ENCODE results near the gene NOP58. TPM values are rescaled to one million over a fixed set of nuclear protein-coding genes. Genes with fewer than 3 reads are reported as not detected.

NOP58 gene
- total and polyA plus RNA-seq, 2 of the 4 experiments (the other 2 are of a cell fraction): 45.3 to 54.0 TPM

GRCh38 chr2:202339071-202339870 lies 73.7 kb downstream of the NOP58 start:
- Histone ChIP-seq H3K14ac (replicated peaks; ENCODE audit: low read depth, low read length) (0 out of 2 replicates have a peak overlapping the region, but pooled peaks have one; percentile 46), H3K27ac (ENCODE audit: insufficient read depth, low read length) (no peak overlapping the region), H3K4me2 (ENCODE audit: low read depth, low read length) (no peak overlapping the region), H3K27me3 (ENCODE audit: control insufficient read depth, insufficient read depth, low read length) (no peaks in the 10 kb centered on the region), H4K20me1 (ENCODE audit: insufficient read depth, low read length) (peaks cover 3% of the 10 kb centered on the region; the same call in 1 of the 2 replicates), H3K4ac (ENCODE audit: low read depth, low read length) (0 out of 2 replicates have a peak overlapping the region, but pooled peaks have one; percentile 24), H3K4me3 (ENCODE audit: insufficient read depth, low read depth, low read length) (no peak overlapping the region), H4K5ac (ENCODE audit: low read depth, low read length) (no peak overlapping the region), H2AK9ac (replicated peaks; ENCODE audit: low read depth, low read length, poor library complexity) (no peak overlapping the region), H3K79me1 (ENCODE audit: low read depth in 1 of 2, low read length in 2 of 2) (0 out of 4 replicates have a peak, but pooled peaks cover 0 to 8% of the 10 kb centered on the region in 2 experiments), H2BK15ac (ENCODE audit: low read depth, low read length) (no peak overlapping the region), H2BK120ac (ENCODE audit: low read depth, low read length) (no peak overlapping the region), H3K23ac (ENCODE audit: low read depth, low read length) (no peak overlapping the region), H2AFZ (replicated peaks; ENCODE audit: low read length, poor library complexity) (no peak overlapping the region), H3K18ac (ENCODE audit: low read depth, low read length) (no peak overlapping the region), H3K4me1 (ENCODE audit: control insufficient read depth, insufficient read depth, low read length) (peaks cover 6% of the 10 kb centered on the region), H2BK20ac (ENCODE audit: low read depth, low read length) (peak overlapping the region; percentile 66), H3K36me3 (ENCODE audit: control insufficient read depth, insufficient read depth, low read length) (no peaks in the 10 kb centered on the region), H4K91ac (ENCODE audit: insufficient read depth, low read depth, low read length) (no peak overlapping the region), H3K56ac (ENCODE audit: extremely low read depth, insufficient read depth, low read length) (no peak overlapping the region; the same call in 1 of the 2 replicates), H3K9me3 (ENCODE audit: control insufficient read depth, insufficient read depth, low read length) (no peaks in the 10 kb centered on the region), H4K8ac (ENCODE audit: low read depth in 2 of 2, low read length in 2 of 2) (no peak overlapping the region), H2AK5ac (ENCODE audit: low read depth, low read length) (no peak overlapping the region; the same call in 1 of the 2 replicates), H3K9me1 (ENCODE audit: insufficient read depth, low read length) (peaks cover 19% of the 10 kb centered on the region), H2BK5ac (ENCODE audit: low read depth, low read length, poor library complexity, severe bottlenecking) (no peak overlapping the region), H3K9ac (ENCODE audit: low read depth, low read length) (no peak overlapping the region)
- in situ Hi-C loops (cut with MboI; ENCODE audit: low sequenced_read_pairs) (no loop called here), intact Hi-C loops (cut with micrococcal nuclease) (no loop called here), dilution Hi-C loops (cut with HindIII; ENCODE audit: low sequenced_read_pairs, unreplicated experiment) (no loop called here)
- ATAC-seq (ENCODE audit: low read depth) (peak; percentile 82), DNase-seq (peak; percentile 66)
- BruUV-seq (replicated peaks): no TSS peak
- WGBS, 2 experiments (ENCODE audit: extremely low coverage in 2 of 2, insufficient read length in 1 of 2): no CpG with 5 or more reads among the region's 3 CpGs
- ChIA-PET CTCF (interaction anchor here (0.6 kb wide), 1 partner anchor 778 kb away, joined by 5 read pairs; no protein-coding TSS in a partner anchor), POLR2A (ENCODE audit: unreplicated experiment) (no interaction called here)
- peak; percentile 25; the same call in 1 of the 2 replicates for TF ChIP-seq MAFK (IDR thresholded peaks at IDR 0.05; ENCODE audit: low read depth, low read length)
- TF ChIP-seq MXI1 (IDR thresholded peaks at IDR 0.05; ENCODE audit: borderline replicate concordance, low read depth, low read length): no peak

Data from IMR-90 (cell line).